ENCODE measurements around the gene GIGYF2. TPM values are rescaled to one million over a fixed set of nuclear protein-coding genes. Genes with fewer than 3 reads are reported as not detected.

The GIGYF2 gene
- total RNA-seq, 1 donor from 2014 or later = 59.9 TPM

GRCh38 chr2:232893834-232894233 lies 196.7 kb downstream of the GIGYF2 start:
- H3K9me3 ChIP-seq (replicated peaks) = no peaks in the 10 kb centered on the region
- intact Hi-C loops (cut with micrococcal nuclease) = no loop called here
- no peak for TF ChIP-seq CTCF (IDR thresholded peaks at IDR 0.05; ENCODE audit: borderline replicate concordance)
- H3K27ac ChIP-seq (replicated peaks) = no peak overlapping the region
- H3K36me3 ChIP-seq = no peaks in the 10 kb centered on the region
- peaks cover 73% of the 10 kb centered on the region for H3K27me3 ChIP-seq (ENCODE audit: low read depth)
- no peak overlapping the region for H3K4me3 ChIP-seq
- DNase-seq = peak; percentile 2
- H3K4me1 ChIP-seq = peaks cover 7% of the 10 kb centered on the region

GRCh38 chr2:232894251-232894650 lies 197.1 kb downstream of the GIGYF2 start:
- intact Hi-C loops (cut with micrococcal nuclease) = no loop called here
- H3K4me3 ChIP-seq = no peak overlapping the region
- no peaks in the 10 kb centered on the region for H3K36me3 ChIP-seq
- DNase-seq = peak; percentile 8
- TF ChIP-seq CTCF (IDR thresholded peaks at IDR 0.05; ENCODE audit: borderline replicate concordance) = no peak
- H3K27me3 ChIP-seq (ENCODE audit: low read depth) = peaks cover 68% of the 10 kb centered on the region
- H3K27ac ChIP-seq (replicated peaks) = no peak overlapping the region
- peaks cover 7% of the 10 kb centered on the region for H3K4me1 ChIP-seq
- H3K9me3 ChIP-seq (replicated peaks) = no peaks in the 10 kb centered on the region

GRCh38 chr2:232894746-232895145 lies 197.6 kb downstream of the GIGYF2 start:
- Histone ChIP-seq H3K27me3 (ENCODE audit: low read depth) (peaks cover 63% of the 10 kb centered on the region), H3K27ac (replicated peaks) (no peak overlapping the region), H3K4me3 (no peak overlapping the region), H3K9me3 (replicated peaks) (no peaks in the 10 kb centered on the region), H3K36me3 (no peaks in the 10 kb centered on the region), H3K4me1 (peaks cover 7% of the 10 kb centered on the region)
- no peak for TF ChIP-seq CTCF (IDR thresholded peaks at IDR 0.05; ENCODE audit: borderline replicate concordance)
- no peak for DNase-seq
- intact Hi-C loops (cut with micrococcal nuclease) = no loop called here

GRCh38 chr2:232896111-232896510 lies 199.0 kb downstream of the GIGYF2 start:
- no peak for TF ChIP-seq CTCF (IDR thresholded peaks at IDR 0.05; ENCODE audit: borderline replicate concordance)
- Histone ChIP-seq H3K9me3 (replicated peaks) (no peaks in the 10 kb centered on the region), H3K27me3 (ENCODE audit: low read depth) (peaks cover 55% of the 10 kb centered on the region), H3K4me3 (no peak overlapping the region), H3K27ac (replicated peaks) (no peak overlapping the region), H3K36me3 (no peaks in the 10 kb centered on the region), H3K4me1 (peaks cover 4% of the 10 kb centered on the region)
- intact Hi-C loops (cut with micrococcal nuclease) = no loop called here
- DNase-seq = no peak

- H3K36me3 ChIP-seq = no peaks in the 10 kb centered on the region
- no peak overlapping the region for H3K4me3 ChIP-seq
- intact Hi-C loops (cut with micrococcal nuclease) = no loop called here
- TF ChIP-seq CTCF (IDR thresholded peaks at IDR 0.05; ENCODE audit: borderline replicate concordance) = no peak
- peaks cover 55% of the 10 kb centered on the region for H3K27me3 ChIP-seq (ENCODE audit: low read depth)
- no peaks in the 10 kb centered on the region for H3K4me1 ChIP-seq
- DNase-seq = no peak
- no peak overlapping the region for H3K27ac ChIP-seq (replicated peaks)
- no peaks in the 10 kb centered on the region for H3K9me3 ChIP-seq (replicated peaks)
These were observed 199.8 kb downstream of the GIGYF2 start for GRCh38 chr2:232896720-232897597.
